Stimulated activated CD8-positive, alpha-beta memory T cell treated with anti-CD3 and anti-CD28 coated beads, Interleukin-15, amount 100 ng/mL, for 1 hour (primary cell): Measurements from ENCODE around the gene PATZ1.

Experiments
- DNase-seq: peaks from one replicate; pipeline ENCODE4 v3.0.0-alpha.2; 2020; ENCODE audit warnings: low read depth

Gene PATZ1

DNA sequence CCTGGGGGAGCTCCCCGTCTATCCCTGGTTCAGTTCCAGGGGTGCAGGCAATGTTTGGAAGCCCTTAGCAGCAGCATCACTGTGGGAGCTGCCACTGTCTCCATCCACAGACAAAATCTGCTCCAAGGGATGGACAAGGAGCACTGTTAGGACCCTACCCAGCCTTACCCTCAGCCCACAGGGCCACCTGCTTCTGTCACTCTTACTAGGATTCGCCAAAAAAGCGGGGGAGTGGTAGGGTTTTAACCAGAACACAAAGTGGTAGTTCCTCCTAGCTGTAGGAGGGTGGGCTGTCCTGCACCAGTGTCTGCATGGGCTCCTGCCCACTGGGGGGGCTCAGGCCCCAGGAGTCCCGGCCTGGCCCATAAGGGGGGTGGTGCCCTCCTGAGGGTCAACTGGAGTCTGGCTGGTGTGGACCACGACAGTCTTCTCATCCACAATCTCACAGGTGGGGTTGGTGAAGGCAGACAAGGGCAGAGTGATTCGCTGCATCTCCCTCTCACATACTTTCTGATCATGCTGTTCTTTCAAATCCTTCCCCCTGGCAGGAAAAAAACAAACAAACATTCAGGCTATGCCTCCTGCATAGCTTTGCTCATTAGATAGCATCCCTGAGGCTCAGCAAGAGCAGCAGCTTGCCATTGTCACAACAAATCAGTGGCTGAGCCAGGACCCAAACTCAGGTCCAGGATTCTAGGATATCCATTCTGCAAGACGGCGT lies 63.2 kb downstream of the PATZ1 start:
- DNase-seq: no peak

DNA sequence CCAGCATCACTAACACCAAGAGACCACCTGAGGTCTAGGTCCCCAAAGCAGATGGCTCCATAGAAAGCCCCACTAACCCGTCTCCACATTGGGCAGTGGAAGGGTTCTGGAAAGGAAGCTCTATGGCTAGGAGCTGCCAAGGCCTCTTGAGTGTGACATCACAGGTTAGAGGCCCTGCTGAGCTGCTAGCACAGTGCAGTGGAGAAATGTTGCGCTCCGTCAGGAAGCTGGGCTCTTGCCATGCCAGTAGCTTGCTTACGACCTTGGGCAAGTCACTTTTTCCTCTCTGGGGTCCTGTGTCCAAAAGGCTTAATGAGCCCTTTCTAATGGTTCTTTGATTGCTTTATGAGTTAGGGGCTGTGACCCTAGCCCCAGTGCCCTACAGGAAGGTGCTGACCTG lies 64.4 kb downstream of the PATZ1 start:
- no peak for DNase-seq

DNA sequence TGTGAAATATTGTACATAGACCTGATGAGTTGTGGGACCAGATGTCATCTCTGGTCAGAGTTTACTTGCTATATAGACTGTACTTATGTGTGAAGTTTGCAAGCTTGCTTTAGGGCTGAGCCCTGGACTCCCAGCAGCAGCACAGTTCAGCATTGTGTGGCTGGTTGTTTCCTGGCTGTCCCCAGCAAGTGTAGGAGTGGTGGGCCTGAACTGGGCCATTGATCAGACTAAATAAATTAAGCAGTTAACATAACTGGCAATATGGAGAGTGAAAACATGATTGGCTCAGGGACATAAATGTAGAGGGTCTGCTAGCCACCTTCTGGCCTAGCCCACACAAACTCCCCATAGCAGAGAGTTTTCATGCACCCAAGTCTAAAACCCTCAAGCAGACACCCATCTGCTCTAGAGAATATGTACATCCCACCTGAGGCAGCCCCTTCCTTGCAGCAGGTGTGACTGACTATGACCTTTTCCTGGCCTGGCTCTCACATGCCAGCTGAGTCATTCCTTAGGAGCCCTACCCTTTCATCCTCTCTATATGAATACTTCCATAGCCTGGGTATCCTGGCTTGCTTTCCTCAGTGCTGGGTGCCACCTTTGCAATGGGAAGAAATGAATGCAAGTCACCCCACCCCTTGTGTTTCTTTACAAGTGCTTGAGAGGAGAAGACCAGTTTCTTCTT lies 66.2 kb downstream of the PATZ1 start:
- DNase-seq: no peak

DNA sequence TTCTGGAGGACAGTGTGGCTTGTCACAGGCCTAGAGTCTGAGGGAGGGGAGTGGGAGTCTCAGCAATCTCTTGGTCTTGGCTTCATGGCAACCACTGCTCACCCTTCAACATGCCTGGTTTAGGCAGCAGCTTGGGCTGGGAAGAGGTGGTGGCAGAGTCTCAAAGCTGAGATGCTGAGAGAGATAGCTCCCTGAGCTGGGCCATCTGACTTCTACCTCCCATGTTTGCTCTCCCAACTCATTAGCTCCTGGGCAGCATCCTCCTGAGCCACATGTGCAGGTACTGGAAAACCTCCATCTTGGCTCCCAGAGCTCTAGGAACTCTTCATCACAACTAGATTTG lies 66.8 kb downstream of the PATZ1 start:
- DNase-seq: no peak

DNA sequence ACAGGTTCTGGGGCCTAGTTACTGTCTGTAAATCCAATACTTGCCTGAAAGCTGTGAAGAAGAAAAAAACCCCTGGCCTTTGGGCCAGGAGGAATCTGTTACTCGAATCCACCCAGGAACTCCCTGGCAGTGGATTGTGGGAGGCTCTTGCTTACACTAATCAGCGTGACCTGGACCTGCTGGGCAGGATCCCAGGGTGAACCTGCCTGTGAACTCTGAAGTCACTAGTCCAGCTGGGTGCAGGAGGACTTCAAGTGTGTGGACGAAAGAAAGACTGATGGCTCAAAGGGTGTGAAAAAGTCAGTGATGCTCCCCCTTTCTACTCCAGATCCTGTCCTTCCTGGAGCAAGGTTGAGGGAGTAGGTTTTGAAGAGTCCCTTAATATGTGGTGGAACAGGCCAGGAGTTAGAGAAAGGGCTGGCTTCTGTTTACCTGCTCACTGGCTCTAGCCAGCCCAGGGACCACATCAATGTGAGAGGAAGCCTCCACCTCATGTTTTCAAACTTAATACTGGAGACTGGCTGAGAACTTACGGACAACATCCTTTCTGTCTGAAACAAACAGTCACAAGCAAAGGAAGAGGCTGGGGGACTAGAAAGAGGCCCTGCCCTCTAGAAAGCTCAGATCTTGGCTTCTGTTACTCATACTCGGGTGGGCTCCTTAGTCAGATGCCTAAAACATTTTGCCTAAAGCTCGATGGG lies 67.4 kb downstream of the PATZ1 start:
- no peak for DNase-seq

DNA sequence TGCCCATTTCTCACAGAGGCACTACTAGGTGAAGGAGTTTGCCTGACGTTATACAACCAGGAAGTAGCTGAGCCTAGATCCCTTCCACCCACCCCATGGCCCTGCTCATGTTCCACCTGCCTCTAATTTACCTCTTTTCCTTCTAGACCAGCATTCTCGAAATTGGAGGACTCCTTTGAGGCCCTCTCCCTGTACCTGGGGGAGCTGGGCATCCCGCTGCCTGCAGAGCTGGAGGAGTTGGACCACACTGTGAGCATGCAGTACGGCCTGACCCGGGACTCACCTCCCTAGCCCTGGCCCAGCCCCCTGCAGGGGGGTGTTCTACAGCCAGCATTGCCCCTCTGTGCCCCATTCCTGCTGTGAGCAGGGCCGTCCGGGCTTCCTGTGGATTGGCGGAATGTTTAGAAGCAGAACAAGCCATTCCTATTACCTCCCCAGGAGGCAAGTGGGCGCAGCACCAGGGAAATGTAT lies 68.0 kb downstream of the PATZ1 start:
- no peak for DNase-seq

DNA sequence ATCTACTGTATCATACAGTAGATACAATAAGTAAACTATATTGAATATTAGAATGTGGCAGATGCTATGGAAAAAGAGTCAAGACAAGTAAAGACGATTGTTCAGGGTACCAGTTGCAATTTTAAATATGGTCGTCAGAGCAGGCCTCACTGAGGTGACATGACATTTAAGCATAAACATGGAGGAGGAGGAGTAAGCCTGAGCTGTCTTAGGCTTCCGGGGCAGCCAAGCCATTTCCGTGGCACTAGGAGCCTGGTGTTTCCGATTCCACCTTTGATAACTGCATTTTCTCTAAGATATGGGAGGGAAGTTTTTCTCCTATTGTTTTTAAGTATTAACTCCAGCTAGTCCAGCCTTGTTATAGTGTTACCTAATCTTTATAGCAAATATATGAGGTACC lies 68.4 kb downstream of the PATZ1 start:
- DNase-seq: no peak

DNA sequence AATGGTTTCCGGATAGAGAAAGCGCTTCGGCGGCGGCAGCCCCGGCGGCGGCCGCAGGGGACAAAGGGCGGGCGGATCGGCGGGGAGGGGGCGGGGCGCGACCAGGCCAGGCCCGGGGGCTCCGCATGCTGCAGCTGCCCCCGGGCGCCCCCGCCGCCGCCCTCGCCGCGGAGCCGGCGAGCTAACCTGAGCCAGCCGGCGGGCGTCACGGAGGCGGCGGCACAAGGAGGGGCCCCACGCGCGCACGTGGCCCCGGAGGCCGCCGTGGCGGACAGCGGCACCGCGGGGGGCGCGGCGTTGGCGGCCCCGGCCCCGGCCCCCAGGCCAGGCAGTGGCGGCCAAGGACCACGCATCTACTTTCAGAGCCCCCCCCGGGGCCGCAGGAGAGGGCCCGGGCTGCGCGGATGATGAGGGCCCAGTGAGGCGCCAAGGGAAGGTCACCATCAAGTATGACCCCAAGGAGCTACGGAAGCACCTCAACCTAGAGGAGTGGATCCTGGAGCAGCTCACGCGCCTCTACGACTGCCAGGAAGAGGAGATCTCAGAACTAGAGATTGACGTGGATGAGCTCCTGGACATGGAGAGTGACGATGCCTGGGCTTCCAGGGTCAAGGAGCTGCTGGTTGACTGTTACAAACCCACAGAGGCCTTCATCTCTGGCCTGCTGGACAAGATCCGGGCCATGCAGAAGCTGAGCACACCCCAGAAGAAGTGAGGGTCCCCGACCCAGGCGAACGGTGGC lies 69.5 kb downstream of the PATZ1 start:
- DNase-seq: no peak
